D341Med (cell line): ENCODE measurements around the gene PRSS57.

ENCODE experiments used
- DNase-seq: peaks from one replicate; pipeline ENCODE4 v3.0.0; 2012; ENCODE audit warnings: low spot score

PRSS57 gene

DNA sequence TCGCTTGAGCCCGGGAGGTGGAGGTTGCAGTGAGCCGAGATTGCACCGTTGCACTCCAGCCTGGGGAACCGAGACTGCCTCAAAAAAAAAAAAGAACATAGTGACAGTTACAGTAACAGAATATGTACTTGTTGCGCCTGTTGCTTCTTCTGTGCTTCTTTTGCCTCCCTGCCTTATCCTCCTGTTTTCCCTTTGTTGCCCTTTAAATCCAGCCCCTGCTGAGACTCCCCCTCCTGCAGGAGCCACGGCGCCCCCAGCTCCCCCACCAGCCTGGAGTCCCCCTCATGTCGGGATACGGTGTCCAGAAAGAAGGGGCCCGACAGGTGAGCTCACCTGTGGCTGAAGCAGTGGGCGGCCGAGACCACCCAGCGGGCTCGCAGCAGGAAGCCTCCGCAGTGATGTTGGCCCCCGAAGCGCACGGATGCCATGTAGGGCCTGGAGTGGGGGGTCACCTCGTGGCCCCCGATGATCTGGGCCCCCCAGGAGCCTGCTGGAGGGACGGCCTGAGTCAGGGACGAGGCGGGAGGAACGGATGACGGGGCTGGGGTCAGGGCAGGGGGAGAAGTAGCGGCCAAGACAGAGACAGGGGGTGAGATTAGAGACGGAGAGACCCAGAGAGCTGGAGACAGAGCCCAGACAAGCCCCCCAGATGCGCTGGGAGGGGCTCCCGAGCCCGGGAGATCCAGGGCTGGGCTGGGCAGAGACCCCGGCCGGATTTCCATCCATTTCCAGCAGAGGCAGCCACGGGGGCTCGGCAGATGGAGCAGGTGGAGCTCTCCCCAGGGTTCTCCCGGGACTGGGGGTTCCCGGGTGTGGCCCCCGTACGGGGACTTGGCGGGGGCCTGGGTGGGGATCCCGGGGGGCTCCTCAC lies 536 bp downstream of the PRSS57 start:
- no peak for DNase-seq

DNA sequence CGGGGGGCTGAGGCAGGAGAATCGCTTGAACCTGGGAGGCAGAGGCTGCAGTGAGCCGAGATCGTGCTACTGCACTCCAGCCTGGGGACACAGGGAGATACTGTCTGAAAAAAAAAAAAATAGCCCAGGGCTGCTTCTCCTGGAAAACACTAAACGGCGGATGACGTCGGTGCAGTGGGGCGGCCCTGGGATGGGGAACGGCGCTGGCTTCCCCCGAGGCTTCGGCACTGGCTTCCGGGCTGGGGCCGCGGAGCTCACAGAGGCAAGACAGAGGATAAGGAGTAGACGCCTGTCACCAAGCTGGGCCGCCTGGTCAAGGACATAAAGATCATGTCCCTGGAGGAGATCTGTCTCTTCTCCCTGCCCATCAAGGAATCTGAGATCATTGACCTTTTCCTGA lies 5.0 kb downstream of the PRSS57 start:
- no peak for DNase-seq

DNA sequence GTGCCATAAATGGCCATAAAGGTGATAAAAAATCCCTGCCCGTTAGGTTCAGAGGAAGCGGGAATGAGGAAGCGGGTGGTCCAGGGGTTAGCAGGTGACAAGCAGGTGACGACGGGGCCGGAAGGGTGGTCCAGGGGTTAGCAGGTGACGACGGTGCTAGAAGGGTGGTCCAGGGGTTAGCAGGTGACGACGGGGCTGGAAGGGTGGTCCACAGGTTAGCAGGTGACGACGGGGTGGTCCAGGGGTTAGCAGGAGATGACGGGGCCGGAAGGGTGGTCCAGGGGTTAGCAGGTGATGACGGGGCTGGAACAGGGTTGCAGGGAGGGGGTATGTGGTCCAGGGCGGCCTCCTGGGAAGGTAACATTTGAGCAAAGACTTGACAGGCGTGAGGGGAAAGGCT lies 6.3 kb downstream of the PRSS57 start:
- no peak for DNase-seq

DNA sequence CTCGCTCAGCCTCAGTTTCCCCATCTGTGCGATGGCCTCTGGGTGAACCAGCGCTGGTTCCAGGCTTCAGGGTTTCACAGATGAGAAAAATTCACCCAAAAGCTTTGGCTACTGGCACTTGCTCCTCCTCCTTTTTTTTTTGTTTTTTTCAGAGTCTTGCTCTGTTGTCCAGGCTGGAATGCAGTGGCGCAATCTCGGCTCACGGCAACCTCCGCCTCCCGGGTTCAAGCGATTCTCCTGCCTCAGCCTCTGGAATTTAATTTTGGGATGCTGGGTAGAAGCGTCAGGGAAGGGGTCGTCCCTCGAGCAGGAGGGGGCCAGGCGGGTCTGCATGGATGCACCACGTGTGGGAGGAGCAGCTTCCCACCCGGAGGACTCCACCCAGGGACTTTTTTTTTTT lies 7.0 kb downstream of the PRSS57 start:
- DNase-seq, result no peak

DNA sequence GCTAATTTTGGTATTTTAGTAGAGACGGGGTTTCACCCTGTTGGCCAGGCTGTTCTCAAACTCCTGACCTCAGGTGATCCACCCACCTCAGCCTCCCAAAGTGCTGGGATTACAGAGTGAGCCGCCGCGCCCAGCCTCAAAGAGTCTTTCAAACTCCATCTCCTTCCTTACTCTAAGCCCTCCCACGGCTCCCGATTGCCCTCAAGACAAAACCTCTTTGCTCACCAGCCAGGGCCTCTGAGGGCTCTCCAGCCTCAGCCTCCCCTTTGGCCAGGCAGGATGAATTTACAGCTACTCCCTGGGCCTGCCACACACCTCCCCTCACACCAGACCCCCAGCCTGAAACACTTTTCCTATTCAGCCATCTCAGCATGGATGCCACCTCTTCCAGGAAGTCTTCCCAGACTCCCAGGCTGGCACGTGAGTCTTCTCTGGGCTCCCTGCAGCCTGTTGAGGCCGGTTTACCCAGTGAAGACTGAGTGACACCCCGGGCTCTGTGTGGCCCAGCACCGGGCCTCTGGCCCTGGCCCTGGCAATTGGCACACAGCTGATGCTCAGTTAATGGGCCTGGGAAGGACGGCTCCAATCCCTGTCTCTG lies 7.6 kb downstream of the PRSS57 start:
- no peak for DNase-seq

DNA sequence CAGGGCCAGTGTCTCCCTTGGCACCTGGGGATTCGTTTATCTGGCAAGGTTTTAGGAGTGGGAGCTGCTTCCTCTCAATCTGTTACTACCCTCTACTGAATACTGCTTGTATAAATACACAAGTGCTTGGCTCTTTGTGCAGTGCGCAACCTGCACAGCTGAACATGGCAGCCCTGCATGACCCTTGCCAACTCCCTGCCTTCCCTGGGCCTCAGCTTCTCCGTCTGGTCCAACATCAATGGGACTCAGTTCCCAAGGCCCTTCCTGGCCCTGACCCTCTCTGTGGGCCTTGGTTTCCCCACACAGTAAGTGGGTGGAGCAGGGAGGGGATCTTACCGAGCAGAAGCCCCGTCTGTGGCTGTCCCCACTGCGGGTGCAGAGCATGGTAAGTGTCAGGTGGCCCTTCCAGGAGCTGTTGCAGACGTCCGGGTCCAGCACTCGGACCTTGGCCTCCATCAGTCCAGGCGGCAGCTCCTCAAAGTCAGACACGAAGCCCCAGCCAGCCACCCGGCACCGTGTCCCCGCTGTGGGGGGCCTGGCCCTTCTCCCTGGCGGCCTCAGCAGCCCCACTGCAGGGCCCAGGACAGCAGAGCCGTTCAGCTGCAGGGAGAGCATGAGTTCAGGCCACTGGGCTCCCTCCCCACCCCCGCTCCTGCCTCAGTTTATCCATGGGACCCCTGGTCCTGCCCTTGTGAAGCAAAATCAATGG lies 8.5 kb downstream of the PRSS57 start:
- DNase-seq, result no peak

DNA sequence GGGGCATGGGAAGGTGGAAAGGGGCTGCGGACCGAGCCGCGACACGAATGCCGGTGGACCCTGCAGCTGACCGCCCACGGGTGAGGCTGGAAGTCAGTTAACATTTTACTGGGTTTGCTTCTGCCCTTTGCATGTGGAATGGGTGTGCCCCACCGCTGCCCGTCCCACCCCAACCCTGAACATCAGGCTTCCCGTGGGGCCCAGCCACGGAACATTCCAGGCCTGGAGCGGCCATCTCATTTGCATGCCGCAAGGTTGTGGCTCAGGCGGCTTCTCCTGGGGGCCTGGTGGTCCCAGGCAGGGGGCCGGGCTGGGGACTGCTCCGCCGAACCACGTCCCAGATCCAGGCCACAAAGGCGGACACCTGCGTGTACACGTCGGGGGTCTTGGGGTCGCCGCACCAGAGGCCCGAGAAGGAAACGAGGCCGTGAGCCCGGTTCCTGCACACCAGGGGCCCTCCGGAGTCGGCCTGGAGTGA lies 9.8 kb downstream of the PRSS57 start:
- DNase-seq, result no peak

DNA sequence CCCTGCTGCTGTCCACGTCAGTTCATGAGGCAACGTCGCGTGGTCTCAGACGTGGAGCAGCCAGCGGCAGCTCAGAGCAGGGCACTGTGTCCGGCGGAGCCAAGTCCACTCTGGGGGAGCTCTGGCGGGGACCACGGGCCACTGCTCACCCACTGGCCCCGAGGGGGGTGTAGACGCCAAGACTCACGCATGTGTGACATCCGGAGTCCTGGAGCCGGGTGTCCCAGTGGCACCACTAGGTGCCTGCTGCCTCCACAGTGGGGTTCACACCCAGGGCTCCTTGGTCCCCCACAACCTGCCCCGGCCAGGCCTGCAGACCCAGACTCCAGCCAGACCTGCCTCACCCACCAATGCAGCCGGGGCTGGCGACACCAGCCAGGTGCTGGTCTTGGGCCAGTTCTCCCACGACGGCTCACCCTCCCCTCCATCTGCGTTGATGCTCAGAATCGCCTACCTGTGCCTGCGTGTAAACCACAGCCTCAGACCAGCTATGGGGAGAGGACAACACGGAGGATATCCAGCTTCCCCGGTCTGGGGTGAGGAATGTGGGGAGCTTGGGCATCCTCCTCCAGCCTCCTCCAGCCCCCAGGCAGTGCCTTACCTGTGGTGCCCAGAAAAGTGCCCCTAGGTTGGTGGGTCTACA lies 12.5 kb downstream of the PRSS57 start:
- DNase-seq, result no peak

DNA sequence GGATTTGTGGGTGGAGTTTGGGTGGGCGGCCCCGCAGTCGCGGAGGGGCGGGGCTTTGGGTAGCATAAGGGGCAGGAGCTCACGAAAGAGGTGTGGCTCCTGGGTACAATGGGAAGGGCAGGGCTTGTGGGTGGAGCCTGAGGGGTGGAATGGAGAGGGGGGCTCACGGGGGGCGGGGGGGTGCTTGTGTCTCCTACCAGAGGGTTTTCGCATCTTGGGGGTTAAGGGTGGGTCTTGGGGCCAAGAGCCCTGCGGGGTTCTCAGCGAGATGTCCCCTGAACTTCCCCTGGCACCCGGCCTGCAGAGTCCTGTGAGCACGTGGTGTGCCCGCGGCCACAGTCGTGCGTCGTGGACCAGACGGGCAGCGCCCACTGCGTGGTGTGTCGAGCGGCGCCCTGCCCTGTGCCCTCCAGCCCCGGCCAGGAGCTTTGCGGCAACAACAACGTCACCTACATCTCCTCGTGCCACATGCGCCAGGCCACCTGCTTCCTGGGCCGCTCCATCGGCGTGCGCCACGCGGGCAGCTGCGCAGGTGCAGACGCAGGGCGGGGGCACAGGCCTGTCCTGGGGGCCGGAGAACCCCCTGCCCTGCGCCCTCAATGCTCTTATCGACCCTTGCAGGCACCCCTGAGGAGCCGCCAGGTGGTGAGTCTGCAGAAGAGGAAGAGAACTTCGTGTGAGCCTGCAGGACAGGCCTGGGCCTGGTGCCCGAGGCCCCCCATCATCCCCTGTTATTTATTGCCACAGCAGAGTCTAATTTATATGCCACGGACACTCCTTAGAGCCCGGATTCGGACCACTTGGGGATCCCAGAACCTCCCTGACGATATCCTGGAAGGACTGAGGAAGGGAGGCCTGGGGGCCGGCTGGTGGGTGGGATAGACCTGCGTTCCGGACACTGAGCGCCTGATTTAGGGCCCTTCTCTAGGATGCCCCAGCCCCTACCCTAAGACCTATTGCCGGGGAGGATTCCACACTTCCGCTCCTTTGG lies 13.9 kb downstream of the PRSS57 start:
- peak; percentile 95 for DNase-seq

DNA sequence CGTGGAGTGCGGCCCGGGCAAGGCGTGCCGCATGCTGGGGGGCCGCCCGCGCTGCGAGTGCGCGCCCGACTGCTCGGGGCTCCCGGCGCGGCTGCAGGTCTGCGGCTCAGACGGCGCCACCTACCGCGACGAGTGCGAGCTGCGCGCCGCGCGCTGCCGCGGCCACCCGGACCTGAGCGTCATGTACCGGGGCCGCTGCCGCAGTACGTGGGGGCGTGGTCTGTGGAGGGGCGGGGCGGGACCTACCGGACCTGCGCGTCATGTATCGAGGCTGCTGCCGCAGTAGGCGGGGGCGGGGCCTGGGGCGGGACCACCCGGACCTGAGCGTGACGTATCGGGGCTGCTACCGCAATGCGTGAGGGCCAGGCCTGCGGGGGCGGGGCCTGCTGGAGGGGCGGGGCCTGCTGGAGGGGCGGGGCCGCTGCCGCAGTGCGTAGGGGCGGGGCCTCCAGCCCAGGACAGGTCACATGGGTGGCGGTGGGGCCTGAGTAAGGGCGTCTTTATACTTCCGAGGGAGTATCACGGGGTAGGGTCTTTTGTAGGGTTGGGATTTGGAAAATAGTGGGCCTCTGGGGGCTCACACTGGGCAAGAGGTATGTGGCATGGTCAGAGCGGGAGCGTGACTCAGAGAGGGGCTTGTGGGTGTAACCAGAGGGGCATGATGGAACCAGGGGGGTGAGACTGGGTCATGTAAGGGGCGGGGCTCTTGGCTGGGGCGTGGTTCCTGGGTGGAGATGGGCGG lies 14.8 kb downstream of the PRSS57 start:
- DNase-seq, result peak; percentile 99

DNA sequence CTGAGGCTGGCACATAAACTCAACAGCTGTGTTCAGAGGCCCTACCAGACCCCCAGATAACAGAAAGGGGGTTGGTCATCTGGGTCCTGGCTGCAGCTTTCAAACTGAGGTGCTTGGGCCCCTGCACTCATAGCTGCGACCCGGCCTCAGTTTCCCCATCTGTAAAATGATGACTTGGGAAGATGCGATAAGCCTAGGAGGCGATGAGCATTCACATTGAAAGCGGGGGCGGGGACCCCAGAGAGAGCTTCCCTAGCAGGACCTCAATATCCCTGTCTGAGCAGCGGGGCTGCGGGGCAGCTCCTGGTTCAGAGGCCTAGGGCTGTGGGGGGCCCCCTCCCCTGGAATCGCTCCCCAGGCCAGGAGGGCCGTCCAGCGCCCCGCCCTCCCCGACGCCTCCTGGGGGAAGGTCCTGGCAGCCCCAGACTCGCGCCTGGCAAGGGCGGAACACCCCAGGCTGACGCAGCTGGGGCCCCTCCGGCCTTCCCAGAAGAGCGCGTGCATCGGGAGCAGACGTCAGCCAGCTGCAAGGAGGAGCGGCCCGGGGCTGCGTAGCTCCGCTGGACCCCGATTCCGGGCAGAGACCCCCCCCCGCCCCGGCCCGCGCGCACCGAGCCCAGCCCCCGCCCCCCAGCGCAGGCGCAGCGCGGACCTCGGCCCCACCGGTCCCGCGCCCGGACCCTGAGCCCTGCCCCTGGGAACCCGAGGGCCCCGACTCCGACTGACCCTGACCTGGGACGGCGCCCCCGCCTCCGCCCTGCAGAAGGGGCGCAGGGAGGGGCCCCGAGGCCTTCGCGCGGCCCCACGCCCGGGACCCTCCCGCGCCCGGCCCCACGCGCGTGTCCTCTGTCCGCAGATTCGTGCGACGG lies 15.6 kb downstream of the PRSS57 start:
- DNase-seq, result peak; percentile 75

DNA sequence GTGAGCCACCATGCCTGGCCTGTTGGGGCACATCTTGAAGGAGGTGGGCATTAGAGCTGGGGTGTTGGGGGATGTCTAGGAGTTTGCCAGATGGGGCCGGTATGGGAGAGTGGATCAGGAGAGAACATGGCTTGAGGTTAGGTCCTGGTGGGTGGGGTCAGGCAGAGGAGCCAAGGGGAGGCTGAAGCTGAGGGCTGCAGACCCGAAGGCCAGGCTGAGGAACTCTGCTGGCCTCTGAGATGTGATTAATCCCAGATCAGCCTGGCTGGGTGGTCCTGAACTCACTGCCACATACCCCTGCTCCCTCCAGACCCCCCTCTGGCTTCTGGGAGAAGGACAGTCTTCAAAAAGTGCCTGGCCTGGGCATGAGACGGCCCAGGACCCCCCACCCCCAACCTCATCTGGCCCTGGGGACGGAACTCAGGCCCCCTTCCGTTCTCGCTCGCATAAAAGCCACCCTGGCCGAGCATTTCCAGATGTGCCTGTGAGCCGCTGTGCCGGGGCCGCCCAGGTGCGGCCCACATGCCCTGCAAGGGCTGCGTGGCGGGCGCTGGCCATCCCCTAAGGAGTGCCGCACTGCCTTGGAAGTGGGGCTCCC lies 16.4 kb downstream of the PRSS57 start:
- DNase-seq, result no peak

DNA sequence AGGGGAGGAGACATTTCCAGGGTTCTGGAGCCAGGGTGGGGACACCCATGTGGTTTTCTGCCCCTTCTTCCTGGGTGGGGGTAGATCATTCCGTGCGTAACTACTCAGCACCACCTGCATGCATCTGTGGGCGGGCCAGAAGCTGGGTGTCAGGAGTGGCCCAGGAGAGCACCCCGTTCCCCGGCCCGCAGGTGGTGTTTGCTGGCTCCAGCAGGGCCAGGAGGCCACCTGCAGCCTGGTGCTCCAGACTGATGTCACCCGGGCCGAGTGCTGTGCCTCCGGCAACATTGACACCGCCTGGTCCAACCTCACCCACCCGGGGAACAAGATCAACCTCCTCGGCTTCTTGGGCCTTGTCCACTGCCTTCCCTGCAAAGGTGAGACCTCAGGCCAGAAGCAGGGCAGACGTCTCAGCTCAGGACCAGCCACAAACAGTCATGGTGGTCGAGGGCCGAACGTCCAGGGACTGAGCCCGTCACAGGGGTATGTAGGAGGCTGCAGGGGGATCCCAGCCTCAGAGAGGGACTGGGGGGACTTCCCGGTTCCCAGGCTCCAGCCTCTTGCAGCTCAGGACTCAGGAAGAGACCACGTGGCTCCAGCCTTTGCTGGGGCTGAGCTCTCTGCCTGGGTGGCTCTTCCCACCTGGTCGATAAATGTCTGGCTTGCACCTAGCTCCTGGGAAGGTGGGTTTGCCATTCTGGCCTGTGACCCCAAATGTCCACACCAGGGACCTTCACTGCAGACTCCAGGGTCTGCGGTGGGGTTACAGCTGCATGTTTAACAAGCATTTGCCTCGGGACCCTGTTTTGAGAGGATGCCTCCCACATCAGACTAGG lies 17.4 kb downstream of the PRSS57 start:
- DNase-seq, result no peak

DNA sequence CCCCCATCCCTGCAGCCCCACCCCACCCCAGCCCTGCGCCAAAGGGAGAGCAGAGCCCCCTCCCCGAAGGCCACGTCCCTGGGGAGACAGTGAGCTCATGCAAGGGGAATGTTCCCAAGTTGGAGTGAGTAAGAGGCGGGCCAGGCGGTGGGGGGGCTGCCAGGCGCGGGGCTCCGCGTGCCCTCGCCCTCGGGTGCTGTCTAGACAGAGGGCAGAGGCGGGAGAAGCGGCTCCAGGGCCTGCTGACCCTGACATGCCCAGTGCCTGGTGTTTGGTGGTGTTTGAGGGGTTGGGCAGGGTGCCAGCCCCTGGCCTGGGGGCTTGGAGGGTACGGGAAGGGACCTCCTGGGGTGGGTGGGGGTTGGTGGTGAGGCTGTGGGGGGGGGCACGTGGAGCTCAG lies 18.1 kb downstream of the PRSS57 start:
- no peak for DNase-seq

DNA sequence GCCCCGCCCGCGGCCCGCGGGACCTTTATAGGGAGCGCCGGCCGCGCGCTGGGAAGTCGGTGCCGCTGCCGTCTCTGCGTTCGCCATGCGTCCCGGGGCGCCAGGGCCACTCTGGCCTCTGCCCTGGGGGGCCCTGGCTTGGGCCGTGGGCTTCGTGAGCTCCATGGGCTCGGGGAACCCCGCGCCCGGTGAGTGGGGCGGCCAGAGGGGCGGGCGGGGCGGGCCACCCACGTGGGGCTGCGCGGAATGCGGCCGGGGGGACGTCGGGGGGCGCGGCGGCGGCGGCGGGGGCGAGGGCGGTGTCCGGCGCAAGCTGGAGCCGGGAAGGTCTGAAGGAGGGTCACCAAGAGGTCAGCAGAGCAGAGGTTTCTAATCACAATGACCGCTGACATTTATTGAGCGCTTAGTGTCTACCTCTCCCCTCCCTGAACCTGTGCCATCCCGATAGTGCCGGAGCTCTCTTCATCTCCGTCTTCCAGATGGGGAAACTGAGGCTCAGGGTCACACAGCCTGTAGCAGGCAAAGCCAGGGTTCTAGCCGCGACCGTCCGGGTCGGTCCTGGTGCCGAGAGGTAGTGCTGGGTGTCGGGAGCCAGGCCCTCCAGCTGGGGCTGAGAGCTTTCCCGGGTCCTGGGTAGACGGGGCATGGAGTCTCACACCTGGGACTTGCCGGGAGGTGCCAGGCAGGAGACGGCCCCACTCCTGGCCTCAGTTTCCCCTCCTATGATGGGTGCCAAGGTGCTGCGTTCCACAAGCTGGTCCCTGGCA lies 18.7 kb downstream of the PRSS57 start, which contains the start of gene FSTL3:
FSTL3 (plus strand) TSS at position 54 of the 767 bp plus-strand sequence; CDS start at position 86, 32 bp downstream.
- peak; percentile 62 for DNase-seq

DNA sequence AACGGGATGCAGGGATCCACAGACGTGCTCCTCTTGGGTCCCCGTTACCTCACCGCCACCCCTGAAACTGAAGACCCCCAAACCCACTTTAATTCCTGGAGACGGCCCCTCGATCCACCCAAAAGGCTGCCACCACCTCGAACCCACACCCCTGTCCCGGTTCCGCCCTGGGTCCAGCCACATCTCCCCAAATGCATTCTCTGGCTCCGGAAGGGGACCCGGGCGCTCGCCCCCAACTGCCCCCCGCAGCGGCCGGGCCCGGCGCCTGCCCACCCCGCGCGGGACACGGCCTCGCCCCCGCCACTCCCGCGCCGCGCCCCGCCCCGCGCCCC lies 19.3 kb downstream of the PRSS57 start:
- no peak for DNase-seq
